Bronchial epithelial cell (primary cell): Measurements from ENCODE around the gene FUS. TPM values are rescaled to one million over a fixed set of nuclear protein-coding genes. Genes with fewer than 3 reads are reported as not detected.

Experiments used
- DNase-seq: peaks from one replicate; pipeline ENCODE4 v3.0.0-alpha.2; 2010; ENCODE audit warnings: low read depth
- FAIRE-seq: peaks from 2 replicates; lab custom pipeline; 2011; peaks lifted over from hg19 to GRCh38; lab: Jason Lieb, UNC
- H3K27me3 ChIP-seq: 2 replicates; pipeline ENCODE4 v1.5.1; 2011; ENCODE audit warnings: low read length; ENCODE audit not compliant: control insufficient read depth, insufficient read depth
- H3K36me3 ChIP-seq: 2 replicates; pipeline ENCODE4 v1.5.1; 2011; ENCODE audit warnings: low read length; ENCODE audit not compliant: control insufficient read depth, insufficient read depth
- H3K4me3 ChIP-seq: 2 replicates; pipeline ENCODE4 v1.5.1; 2011; ENCODE audit warnings: mild to moderate bottlenecking, low read depth, low read length, control low read depth
- total RNA-seq: library from RNA; depleted of rRNA; stranded (reverse); fragments of >200 nt; gene quantifications from 2 replicates; pipeline ENCODE4 v1.2.1, GENCODE V29; 2014
- TF ChIP-seq, protein P1 (sequence below): IDR thresholded peaks from 2 replicates; pipeline ENCODE4 v1.5.1; 2011; ENCODE audit warnings: mild to moderate bottlenecking, moderate library complexity, low read length, control low read depth, inconsistent platforms; ENCODE audit not compliant: insufficient read depth, severe bottlenecking

FUS gene
- total RNA-seq, 1 donor from 2014 or later = 25.0 TPM

DNA sequence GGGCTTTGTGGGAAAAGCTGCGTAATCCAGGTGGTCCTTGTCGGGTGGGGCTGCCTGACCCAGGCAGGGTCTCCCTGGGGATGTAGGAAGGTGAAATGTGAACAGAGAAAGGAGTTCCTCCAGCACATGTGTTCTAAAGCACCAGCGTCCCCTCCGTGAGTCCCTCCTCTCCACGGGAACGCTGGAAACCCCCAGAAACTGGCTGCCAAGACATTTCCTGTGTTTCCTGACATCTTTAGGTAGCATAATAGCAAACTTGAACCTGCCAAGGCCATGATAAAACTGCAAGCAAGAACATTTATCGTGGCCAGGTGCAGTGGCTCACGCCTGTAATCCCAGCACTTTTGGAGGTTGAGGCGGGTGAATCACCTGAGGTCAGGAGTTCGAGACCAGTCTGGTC is 49.6 kb downstream of the FUS start:
- H3K4me3 ChIP-seq = no peak overlapping the region
- TF ChIP-seq, protein P1, sequence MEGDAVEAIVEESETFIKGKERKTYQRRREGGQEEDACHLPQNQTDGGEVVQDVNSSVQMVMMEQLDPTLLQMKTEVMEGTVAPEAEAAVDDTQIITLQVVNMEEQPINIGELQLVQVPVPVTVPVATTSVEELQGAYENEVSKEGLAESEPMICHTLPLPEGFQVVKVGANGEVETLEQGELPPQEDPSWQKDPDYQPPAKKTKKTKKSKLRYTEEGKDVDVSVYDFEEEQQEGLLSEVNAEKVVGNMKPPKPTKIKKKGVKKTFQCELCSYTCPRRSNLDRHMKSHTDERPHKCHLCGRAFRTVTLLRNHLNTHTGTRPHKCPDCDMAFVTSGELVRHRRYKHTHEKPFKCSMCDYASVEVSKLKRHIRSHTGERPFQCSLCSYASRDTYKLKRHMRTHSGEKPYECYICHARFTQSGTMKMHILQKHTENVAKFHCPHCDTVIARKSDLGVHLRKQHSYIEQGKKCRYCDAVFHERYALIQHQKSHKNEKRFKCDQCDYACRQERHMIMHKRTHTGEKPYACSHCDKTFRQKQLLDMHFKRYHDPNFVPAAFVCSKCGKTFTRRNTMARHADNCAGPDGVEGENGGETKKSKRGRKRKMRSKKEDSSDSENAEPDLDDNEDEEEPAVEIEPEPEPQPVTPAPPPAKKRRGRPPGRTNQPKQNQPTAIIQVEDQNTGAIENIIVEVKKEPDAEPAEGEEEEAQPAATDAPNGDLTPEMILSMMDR = no peak
- FAIRE-seq = no peak
- no peaks in the 10 kb centered on the region for H3K36me3 ChIP-seq
- DNase-seq = no peak
- H3K27me3 ChIP-seq = no peaks in the 10 kb centered on the region

DNA sequence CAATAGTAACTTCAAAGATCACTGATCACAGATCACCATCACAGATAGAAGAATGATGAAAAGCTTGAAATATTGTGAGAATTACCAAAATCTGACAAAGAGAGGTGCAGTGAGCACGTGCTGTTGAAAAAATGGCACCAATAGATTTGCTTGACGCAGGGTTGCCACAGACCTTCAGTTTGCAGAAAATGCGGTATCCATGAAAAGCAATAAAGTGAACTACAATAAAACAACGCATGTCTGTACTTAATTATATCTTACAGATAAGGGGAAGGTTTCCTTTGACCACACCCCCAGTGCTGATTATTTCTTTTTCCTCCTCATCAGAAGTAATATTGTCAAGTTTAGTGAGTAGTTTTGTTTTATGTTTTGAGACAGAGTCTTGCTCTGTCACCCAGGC is 58.1 kb downstream of the FUS start:
- TF ChIP-seq, protein P1 = no peak
- H3K27me3 ChIP-seq = no peaks in the 10 kb centered on the region
- no peak overlapping the region for H3K4me3 ChIP-seq
- FAIRE-seq = no peak
- DNase-seq = no peak
- no peaks in the 10 kb centered on the region for H3K36me3 ChIP-seq

Other genes starting within 250 kb of the FUS start
- 16.6 and 17.5 TPM in 2 replicates for gene ORAI3, start 231.1 kb upstream of the FUS start, total RNA-seq
- gene SETD1A, start 222.4 kb upstream of the FUS start, total RNA-seq = 1.3 TPM in 2 replicates
- 5.1 and 8.2 TPM in 2 replicates for gene HSD3B7, start 194.9 kb upstream of the FUS start, total RNA-seq
- gene STX1B, start 169.5 kb upstream of the FUS start, total RNA-seq = under 0.01 TPM in 1 of 2 replicates, not detected in the other
- 14.7 and 18.7 TPM in 2 replicates for gene STX4, start 146.6 kb upstream of the FUS start, total RNA-seq
- 6.5 and 8.2 TPM in 2 replicates for gene ZNF668, start 105.9 kb upstream of the FUS start, total RNA-seq
- 6.3 and 10.0 TPM in 2 replicates for gene ZNF646, start 105.7 kb upstream of the FUS start, total RNA-seq
- 0.90 and 1.1 TPM in 2 replicates for gene PRSS53, start 91.2 kb upstream of the FUS start, total RNA-seq
- gene VKORC1, start 85.3 kb upstream of the FUS start, total RNA-seq = 29.2 and 32.6 TPM in 2 replicates
- gene BCKDK, start 71.8 kb upstream of the FUS start, total RNA-seq = 7.4 and 7.9 TPM in 2 replicates
- 34.1 and 54.5 TPM in 2 replicates for gene KAT8, start 62.5 kb upstream of the FUS start, total RNA-seq
- gene PRSS8, start 44.4 kb upstream of the FUS start, total RNA-seq = 15.0 and 31.0 TPM in 2 replicates
- 0.26 and 1.3 TPM in 2 replicates for gene PRSS36, start 30.1 kb upstream of the FUS start, total RNA-seq
- 88.2 and 147 TPM in 2 replicates for gene PYCARD, start 22.6 kb downstream of the FUS start, total RNA-seq
- gene TRIM72, start 34.0 kb downstream of the FUS start, total RNA-seq = under 0.01 TPM in 1 of 2 replicates, not detected in the other
- gene PYDC1, start 37.0 kb downstream of the FUS start, total RNA-seq = not detected in 2 replicates
- 0.13 TPM in 1 of 2 replicates, not detected in the other for gene ITGAM, start 79.8 kb downstream of the FUS start, total RNA-seq
- under 0.01 TPM in 1 of 2 replicates, not detected in the other for gene ITGAX, start 175.0 kb downstream of the FUS start, total RNA-seq
- gene ITGAD, start 213.2 kb downstream of the FUS start, total RNA-seq = not detected in 2 replicates
- gene COX6A2, start 248.2 kb downstream of the FUS start, total RNA-seq = not detected in 2 replicates